GM18517 (cell line): ENCODE data around the gene MPRIP.

ENCODE experiments used
- ATAC-seq: cut with Tn5 transposase; IDR thresholded peaks from one replicate; pipeline ENCODE4 v1.9.1; 2021; ENCODE audit warnings: mild to moderate bottlenecking, moderate library complexity; ENCODE audit not compliant: unreplicated experiment

The MPRIP gene

DNA sequence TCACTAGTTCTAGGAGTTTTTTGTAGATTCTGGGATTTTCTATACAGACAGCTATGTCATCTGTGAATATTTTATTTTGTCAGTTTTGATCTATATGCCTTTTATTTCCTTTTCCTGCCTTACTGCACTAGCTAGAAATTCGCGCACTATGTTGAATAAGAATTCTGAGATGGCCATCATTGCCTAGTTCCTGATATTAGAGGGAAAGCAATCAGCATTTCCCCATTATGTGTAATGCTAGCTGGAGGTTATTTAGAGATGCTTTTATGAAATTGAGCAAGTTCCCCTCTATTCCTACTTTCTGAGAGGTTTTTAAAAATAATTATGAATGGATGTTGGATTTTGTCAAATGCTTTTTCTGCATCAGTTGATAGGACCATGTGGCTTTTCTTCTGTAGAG lies 23.8 kb downstream of the MPRIP start:
- ATAC-seq = no peak

- ATAC-seq = no peak
Measured at GRCh38 chr17:17067257-17067656, 25.0 kb downstream of the MPRIP start.

DNA sequence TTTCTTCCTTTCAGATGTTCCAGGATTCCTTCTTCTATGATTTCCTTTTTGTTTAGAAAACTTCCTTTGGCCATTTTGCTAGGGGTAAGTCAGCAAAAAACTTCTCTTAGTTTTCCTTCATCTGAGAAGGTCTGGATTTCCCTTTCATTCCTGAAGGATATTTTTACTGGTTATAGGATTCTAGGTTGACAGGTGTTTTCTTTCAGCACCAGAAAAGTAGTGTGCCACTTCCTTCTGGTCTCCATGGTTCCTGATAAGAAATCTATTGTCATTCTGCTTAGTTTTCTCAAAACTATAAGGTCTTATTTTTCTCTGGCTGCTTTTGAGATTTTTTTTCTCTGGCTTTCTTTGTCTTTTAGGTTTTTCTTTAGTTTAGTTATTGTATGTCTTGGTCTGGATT lies 27.6 kb downstream of the MPRIP start:
- no peak for ATAC-seq

GRCh38 chr17:17070931-17071330 lies 28.7 kb downstream of the MPRIP start:
- ATAC-seq = no peak

- ATAC-seq = no peak
Measured at GRCh38 chr17:17071531-17072360, 29.5 kb downstream of the MPRIP start.

DNA sequence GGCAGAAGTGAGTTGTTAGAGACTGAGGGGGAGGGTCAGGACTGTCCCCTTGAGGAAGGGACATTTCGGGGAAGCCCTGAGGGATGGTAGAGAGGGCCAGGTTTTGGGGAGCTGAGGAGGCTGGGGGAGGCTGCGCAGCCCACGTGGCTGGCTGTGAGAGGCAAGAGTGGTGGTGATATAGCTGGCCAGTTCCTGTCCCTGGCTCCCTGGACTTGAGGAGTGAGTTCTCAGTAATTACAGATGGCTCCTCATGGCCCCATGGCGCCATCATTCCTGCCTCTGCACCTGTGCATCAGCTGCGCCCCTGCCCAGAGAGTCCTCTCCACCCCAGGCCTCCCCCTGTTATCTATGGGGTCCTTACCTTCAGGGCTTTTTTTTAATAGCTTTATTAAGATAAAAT lies 30.3 kb downstream of the MPRIP start:
- no peak for ATAC-seq

DNA sequence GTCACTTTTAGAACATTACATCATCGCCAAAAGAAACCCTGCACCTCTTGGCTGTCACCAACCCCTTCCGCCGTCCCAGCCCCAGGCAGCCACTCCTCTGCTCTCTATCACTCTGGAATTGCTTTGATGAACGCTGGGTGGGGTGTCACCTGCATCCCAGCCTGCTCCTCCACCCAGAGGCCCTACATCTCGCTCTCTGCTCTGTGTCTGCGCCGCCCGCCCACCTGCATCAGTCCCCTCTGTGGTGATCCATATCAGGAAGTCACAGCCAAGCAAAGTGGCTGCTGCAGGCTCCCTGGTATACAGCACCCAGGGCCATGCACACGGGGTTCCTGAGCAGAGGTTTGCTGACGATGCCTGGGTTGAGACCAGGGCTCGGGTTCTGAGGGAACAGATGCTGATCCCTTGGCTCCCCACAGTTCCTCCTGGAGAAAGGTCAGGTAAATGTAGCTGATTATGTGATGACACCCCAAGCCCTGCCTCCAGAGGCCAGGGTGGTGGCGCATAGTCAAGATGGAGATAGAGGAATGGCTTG lies 30.8 kb downstream of the MPRIP start:
- no peak for ATAC-seq

- ATAC-seq = no peak
Measured at GRCh38 chr17:17073581-17074403, 31.5 kb downstream of the MPRIP start.

DNA sequence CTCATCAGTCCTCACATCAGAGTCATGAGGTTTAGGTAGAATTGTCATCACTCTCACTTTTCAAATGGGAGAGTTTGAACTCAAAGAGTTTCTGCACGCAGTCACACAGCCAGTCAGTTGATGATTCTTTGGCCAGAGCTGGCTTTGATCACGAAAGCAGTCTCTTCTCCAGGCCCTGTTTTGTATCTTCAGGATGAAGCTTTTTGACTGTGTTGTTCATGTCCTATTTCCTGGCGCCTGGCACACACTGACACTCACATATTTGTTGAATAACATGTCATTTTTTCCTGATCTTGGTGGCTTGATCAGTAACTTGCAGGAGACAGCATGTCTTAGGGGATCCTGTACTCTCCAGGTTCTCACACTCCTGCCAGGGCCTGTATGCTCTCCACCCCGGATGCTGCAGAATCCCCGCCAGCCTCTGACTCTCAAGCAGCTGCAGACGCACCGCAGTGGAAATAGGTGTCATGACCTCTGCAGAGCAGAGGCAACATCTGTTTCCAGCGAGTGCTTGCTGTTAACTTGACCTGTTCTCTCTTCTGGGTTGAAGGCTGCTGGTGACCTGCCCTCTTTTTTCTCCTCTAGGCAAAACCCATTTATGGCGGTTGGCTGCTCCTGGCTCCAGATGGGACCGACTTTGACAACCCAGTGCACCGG lies 33.0 kb downstream of the MPRIP start:
- ATAC-seq = no peak

GRCh38 chr17:17076066-17076465 lies 33.8 kb downstream of the MPRIP start:
- no peak for ATAC-seq

GRCh38 chr17:17077101-17077500 lies 34.8 kb downstream of the MPRIP start:
- ATAC-seq = no peak

DNA sequence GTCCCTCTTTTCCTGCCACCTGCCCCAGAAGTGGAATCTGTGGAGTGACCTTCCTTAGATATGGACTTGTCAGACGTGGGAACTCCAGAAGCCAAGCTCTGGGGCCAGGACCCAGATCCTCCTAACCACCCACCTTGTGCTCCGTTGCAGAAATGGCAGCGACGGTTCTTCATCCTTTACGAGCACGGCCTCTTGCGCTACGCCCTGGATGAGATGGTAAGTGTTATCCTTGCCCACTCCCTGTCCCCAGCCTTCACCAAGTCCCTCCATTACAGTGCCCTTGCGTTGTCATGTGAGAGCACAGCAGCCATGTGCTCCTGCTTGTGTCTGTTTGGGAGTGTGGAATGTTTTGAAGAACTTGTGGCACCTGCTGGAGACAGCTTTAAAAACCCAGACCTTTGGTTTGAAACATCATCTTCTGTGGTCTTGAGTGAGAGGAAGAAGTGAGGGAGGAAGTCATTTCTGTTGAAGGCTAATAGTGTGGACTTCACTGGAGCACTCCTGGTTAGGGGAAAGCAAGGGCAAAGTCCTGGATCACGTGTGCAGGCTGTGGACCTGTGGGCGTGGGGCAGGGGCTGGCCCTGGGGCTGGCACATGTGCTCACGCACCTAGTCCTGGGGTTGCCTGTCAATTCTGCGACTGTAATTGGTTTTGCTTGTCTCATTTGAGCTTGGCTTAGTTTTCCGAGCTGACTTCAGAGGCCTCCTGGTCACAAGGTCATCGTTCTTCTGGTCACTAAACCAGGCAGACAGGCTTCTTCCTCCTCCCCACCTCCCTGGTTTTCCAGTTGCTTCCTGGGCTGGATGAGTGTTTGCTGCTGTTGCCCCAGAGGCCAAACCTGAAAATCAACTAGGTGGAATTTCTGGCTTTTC lies 35.8 kb downstream of the MPRIP start:
- ATAC-seq = no peak

DNA sequence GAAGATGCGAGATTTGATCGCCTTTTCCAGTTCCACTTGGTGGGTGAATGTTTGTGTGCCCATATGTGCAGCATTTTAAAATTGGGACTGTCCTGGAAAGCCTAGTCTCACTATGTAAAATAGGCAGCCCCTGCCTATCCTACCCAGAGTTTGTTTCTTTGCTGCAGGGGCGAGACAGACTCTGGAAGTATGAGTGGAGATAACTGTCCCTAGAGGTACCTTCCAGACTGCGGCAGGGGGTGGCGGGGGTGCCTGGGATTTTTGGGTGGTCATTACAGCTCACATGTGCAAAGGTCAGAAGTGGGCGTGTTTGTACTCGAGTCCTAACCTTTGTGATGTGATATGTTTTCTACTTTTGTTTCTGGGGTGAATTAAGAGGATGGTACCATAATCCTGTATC lies 36.6 kb downstream of the MPRIP start:
- ATAC-seq = no peak

GRCh38 chr17:17079336-17079735 lies 37.1 kb downstream of the MPRIP start:
- no peak for ATAC-seq

DNA sequence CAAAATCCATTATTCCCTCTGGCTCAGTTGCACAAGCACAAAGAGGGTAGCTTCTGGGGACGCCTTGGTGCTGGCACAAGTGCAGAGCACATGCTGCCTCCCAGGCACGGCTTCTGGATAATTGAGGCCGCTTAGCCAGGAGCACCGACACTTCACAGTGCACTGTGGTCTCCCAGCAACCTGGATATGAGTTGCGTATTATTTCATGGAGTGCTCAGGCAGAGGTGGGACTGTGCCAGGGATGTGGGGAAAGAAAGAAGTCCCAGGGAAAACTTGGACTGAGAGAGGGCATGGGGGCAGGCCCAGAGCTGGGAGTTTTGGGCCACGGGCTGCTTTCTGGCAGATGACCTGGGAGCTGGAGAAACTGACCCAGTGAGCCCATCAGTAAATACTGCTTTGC lies 37.5 kb downstream of the MPRIP start:
- ATAC-seq = no peak

DNA sequence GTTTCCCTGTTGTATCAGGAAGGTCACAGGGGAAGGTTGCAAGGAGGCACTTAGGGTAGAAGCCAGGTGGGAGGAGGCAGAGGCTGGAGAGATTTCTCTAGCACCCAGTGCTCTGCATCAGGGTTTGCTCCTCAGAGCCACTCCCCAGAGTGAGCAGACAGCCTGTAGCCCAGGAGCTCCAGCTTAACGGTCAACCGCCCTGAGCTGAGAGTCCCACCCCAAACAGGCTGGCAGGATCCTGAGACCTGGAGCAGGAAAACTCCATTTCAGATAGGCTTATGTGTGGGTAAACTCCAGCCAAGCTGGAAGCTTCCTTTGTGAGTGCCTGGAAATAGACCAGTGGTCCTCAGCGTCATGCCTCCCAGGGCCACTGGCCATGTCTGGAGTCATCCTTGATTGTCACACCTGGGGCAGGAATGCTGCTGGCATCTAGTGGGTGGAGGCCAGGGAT lies 37.9 kb downstream of the MPRIP start:
- no peak for ATAC-seq

DNA sequence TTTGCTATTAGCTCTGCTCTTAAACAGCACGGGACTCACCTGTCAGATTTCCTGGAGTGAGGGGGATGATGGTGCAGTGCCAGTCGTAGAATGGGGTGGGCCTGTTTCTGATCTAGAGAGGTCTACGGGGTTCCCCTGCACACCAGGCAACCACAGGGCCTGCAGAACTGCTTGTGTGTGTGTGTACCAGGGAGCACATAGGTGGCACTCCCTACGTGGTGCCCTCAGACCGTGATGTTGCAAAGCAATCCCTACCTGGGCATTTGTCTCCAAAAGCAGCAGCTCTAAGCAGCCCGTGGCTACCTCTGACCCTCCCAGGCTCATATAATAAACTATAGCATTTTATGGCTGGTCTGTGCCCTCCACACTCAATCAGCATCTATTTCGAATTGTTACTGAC lies 38.5 kb downstream of the MPRIP start:
- no peak for ATAC-seq

- no peak for ATAC-seq
Measured at GRCh38 chr17:17081304-17081940, 39.2 kb downstream of the MPRIP start.

GRCh38 chr17:17082878-17083277 lies 40.6 kb downstream of the MPRIP start:
- no peak for ATAC-seq

GRCh38 chr17:17084317-17084835 lies 42.1 kb downstream of the MPRIP start:
- no peak for ATAC-seq
